Urothelium cell line (cell line): ENCODE data around the gene SRM.
"Not testable (repeated sequence)": the region's sequence is repeated elsewhere in the genome, so short reads cannot be mapped to it uniquely, and the experiment has no call there.

Experiments used
- DNase-seq: peaks from one replicate; pipeline ENCODE4 v3.0.0; 2011; ENCODE audit warnings: low spot score, mixed read lengths
- FAIRE-seq: peaks from 2 replicates; lab custom pipeline; 2011; peaks lifted over from hg19 to GRCh38; lab: Jason Lieb, UNC

The SRM gene

GRCh38 chr1:11059968-11060830 is at the start of gene SRM:
Gene SRM (minus strand): TSS chr1:11060018. CDS start chr1:11059943, 75 bp downstream.
- peak; percentile 63 for FAIRE-seq
- DNase-seq, result peak; percentile 99

DNA sequence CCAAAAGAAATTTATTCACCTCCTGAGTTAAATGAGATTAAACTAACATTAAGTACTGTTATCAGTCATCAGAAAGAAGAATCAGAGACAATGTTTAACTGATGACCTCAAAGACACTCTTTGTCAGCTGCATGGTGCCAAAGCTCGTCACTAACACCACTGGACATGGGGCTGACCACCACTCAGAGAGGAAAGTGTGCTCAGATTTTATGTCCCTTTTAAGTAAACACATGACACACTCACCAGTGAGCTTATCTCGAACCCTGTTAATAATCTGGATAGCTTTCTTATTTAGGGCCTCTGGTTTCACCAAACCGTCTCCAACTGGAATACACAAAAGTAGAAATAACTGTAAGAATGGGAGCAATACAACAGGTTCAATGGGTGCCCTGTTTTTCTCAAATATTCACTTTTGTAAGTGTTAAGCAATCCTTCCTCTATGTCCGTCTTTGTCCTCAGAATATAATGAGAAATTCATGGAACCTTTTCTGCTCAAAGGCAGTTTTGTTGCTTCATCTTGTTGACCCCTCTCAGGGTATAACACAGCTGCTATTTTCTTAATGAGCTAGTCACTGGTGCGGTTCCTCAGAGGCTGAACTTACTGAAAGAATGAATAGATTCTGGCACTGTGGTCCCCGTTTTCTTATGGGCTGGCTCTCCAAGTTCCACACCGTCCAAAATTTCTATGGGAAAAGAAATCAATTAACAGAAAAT is 49.4 kb upstream of the SRM start:
- DNase-seq (no peak), FAIRE-seq (no peak)

DNA sequence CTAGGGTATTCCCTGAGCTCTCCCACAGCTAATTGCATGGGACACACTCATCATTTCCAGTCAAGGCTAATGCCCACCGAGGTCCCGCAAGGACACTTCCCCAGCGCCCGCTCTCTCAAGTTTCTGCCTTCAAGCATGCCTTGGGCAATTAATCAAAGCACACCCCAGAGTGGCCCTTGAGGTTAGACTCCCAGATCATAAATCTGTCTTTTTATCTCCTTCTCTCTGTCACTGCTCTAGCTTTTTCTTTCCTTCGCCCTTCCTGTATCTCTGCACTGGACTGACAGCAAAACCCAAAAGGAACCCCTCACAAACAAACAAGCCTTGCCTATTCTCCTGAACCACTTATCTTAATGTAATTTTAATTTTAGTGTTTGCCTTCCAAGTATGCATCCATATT is 47.8 kb upstream of the SRM start:
- DNase-seq (no peak), FAIRE-seq (no peak)

- FAIRE-seq, result no peak
Measured at GRCh38 chr1:11105586-11105985, 45.8 kb upstream of the SRM start.

DNA sequence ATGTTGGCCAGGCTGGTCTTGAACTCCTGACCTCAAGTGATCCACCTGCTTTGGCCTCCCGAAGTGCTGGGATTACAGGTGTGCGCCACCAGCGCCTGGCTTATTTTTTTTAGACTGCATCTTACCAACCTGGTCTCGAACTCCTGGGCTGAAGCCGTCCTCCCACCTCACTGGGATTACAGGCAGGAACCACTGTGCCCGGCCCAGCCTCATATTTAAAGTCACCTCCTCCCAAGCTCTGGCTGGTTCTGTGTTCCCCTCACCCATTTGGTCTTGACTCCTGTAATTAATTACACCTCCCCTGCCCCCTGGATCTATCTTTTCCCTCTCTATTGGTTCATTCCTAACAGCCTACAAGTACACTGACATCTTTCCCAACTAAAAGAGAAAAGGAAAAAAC is 41.5 kb upstream of the SRM start:
- no peak for FAIRE-seq
- no peak for DNase-seq

More at GRCh38 chr1:11105586-11105985, 45.8 kb upstream of the SRM start:
- DNase-seq, result no peak

DNA sequence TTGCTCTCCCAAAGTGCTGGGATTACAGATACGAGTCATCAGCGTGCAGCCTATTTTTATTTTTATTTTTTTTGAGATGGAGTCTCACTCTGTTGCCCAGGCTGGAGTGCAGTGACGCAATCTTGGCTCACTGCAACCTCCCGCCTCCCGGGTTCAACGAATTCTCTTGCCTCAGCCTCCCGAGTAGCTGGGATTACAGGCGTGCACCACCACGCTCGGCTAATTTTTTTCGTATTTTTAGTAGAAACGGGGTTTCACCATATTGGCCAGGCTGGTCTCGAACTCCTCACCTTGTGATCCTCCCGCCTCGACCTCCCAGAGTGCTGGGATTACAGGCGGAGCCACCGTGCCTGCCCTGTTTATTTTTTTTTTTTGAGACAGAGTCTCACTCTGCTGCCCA is 41.0 kb upstream of the SRM start:
- FAIRE-seq, DNase-seq: not testable (repeated sequence)

GRCh38 chr1:11100149-11100493 is 40.3 kb upstream of the SRM start:
- no peak for FAIRE-seq
- no peak for DNase-seq

GRCh38 chr1:11099310-11100148 is 39.7 kb upstream of the SRM start, which contains the start of gene EXOSC10:
Gene EXOSC10 (minus strand): TSS chr1:11099869. CDS start chr1:11099831, 38 bp downstream.
- DNase-seq (peak; percentile 99), FAIRE-seq (peak; percentile 79)

DNA sequence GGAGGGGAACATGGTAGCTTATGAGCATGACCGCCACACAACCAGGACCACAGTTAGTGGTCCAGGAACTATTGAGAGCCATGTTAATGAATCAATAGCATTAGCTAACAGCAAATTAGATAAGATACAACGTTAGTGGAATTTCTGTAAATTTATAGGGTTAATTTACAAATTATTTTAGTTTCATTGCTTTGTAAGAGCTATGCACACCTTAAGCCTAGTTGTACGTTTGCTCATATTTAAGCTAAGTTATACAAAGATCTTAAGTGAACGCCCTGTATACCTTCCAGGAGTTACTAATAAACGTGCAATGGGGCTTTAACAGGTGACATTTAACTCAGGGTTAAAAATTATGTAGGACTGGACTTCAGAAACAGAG is 39.1 kb upstream of the SRM start:
- FAIRE-seq, result no peak
- no peak for DNase-seq

DNA sequence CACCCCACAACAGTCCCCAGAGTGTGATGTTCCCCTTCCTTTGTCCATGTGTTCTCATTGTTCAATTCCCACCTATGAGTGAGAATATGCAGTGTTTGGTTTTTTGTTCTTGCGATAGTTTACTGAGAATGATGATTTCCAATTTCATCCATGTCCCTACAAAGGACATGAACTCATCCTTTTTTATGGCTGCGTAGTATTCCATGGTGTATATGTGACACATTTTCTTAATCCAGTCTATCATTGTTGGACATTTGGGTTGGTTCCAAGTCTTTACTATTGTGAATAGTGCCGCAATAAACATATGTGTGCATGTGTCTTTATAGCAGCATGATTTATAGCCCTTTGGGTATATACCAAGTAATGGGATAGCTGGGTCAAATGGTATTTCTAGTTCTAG is 24.0 kb upstream of the SRM start:
- not testable (repeated sequence) for FAIRE-seq, DNase-seq

- DNase-seq (no peak), FAIRE-seq (no peak)
Measured at GRCh38 chr1:11080931-11081330, 21.1 kb upstream of the SRM start.

DNA sequence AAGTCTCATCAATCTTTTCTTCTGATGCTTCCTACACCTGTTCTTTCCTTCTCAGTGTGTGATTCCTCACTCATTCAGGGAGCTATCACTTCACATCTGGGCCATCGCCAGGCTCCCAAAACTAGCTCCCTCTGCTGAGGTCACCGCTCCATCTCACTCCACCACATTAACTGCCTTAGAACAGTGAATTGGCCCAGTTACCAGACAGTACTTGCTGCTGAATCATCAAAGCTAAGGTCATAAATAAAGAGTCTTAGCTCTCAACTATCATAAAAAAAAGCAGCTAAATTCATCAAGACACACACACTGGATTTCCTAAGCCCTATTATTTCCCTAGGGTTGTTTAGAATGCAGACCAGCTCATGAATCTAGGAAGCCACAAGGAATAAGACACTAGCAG is 18.8 kb upstream of the SRM start:
- DNase-seq (no peak), FAIRE-seq (no peak)

GRCh38 chr1:11073398-11073797 is 13.6 kb upstream of the SRM start:
- DNase-seq, FAIRE-seq: not testable (repeated sequence)

- no peak for FAIRE-seq
- DNase-seq, result no peak
Measured at GRCh38 chr1:11072216-11072917, 12.5 kb upstream of the SRM start.

- DNase-seq, result no peak
- no peak for FAIRE-seq
Measured at GRCh38 chr1:11071463-11072215, 11.8 kb upstream of the SRM start.

- FAIRE-seq (no peak), DNase-seq (no peak)
Measured at GRCh38 chr1:11070876-11071275, 11.1 kb upstream of the SRM start.

DNA sequence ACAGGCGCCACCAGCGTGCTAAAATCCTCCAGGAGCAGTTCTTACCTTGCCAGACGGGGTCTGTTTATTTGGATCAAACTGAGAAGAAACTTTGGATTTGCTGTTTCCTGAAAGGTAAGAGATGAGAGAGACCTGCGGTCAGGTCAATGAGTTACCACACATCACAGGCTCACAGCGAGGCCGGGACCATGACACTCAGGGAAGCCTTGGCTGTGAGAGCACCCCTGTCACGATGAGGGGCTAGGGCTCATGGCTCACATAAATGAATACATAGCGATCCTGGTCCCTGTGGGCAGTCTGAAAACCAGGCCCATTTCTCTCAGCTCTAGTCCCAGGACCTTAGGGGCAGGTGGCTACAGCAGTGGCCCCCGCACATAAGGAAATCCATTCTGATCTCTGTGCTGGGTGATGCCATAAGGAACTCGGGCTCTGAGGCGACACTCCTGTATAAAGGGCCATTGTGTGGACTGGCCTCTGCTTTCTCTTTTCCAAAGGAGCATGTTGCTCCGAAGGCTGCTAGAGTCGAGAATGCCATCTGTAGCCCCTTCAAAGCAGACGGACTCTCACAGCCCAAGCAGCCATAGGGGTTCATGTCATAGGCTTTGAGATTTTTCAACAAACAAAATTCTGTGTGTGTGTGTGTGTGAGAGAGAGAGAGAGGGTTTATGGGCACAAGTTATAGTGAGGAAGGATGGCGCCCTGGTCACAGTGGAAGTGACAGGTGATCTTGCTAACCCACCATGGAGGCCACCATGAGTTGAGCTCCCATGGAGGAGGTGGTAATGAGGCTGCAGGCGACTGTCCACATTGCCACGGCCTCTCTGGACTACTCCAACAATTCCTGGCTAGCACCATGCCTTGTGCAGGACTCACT is 9.0 kb upstream of the SRM start:
- no peak for FAIRE-seq
- DNase-seq, result no peak

GRCh38 chr1:11067716-11068599 is 8.1 kb upstream of the SRM start:
- no peak for FAIRE-seq

More at GRCh38 chr1:11067716-11068599, 8.1 kb upstream of the SRM start:
- DNase-seq, result no peak
